ENCODE results near the gene KRT32. TPM values are rescaled to one million over a fixed set of nuclear protein-coding genes. Genes with fewer than 3 reads are reported as not detected.
A peak's percentile ranks its signal among the peaks of the same experiment; 100 is the strongest.

Gene KRT32
- total and polyA plus RNA-seq, 9 of the 15 experiments (the other 6 are each of a cell fraction or from before 2014, with no cell fraction given): not detected

DNA sequence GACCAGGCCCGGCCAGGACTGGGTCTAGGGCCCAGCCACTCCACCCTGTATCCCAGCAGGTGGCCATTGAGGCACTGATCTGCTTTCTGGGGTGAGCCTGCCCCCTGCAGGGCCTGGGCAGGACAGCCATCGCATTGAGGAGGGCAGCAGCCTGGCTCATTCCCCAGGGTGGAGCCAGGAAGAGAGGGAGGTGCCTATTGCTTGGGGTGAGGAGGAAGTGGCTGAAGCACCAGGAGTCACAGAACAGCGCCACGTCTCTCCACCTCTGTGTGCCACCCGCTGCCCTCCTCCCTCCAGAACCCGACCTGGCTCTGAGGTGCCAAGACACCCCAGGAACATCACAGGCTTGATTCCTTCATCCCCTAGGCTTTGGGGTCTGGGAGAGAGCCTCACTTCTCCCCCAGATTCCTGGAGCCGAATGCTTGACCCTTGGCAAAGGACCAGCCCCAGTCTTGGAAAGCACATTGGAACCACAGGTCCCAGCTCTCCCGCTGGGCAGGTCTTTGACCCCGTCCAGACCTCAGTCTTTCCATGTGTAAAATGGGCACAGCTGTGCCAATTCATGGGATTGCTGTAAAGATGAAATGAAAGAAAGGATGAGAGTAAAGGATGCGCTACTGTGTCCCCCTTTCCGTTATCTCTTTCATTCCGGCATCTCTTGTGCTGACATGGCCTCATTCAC, 29.8 kb upstream of the KRT32 start (continued):
- no peak for TF ChIP-seq PCBP2 (IDR thresholded peaks at IDR 0.05; ENCODE audit: low read depth, low read length, poor library complexity, severe bottlenecking)
- no peak; the same call in 1 of the 2 replicates for TF ChIP-seq POLR2A (conservative IDR thresholded peaks at IDR 0.05)
- no peak for TF ChIP-seq MXI1 (IDR thresholded peaks at IDR 0.05; ENCODE audit: low read depth, low read length)
- TF ChIP-seq, protein P1, sequence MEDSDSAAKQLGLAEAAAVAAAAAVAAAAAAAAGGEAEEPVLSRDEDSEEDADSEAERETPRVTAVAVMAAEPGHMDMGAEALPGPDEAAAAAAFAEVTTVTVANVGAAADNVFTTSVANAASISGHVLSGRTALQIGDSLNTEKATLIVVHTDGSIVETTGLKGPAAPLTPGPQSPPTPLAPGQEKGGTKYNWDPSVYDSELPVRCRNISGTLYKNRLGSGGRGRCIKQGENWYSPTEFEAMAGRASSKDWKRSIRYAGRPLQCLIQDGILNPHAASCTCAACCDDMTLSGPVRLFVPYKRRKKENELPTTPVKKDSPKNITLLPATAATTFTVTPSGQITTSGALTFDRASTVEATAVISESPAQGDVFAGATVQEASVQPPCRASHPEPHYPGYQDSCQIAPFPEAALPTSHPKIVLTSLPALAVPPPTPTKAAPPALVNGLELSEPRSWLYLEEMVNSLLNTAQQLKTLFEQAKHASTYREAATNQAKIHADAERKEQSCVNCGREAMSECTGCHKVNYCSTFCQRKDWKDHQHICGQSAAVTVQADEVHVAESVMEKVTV (CRISPR knock-in tag; IDR thresholded peaks at IDR 0.05): no peak
- peak; percentile 75 for TF ChIP-seq SMC3 (conservative IDR thresholded peaks at IDR 0.05; ENCODE audit: insufficient read depth, low read depth, low read length)
- no peak for TF ChIP-seq ZNF217 (CRISPR knock-in tag; IDR thresholded peaks at IDR 0.05)
- no peak for TF ChIP-seq BCL6 (CRISPR knock-in tag; IDR thresholded peaks at IDR 0.05)
- TF ChIP-seq ILK (tag; IDR thresholded peaks at IDR 0.05; ENCODE audit: borderline replicate concordance, low read depth): no peak
- TF ChIP-seq PTBP1 (IDR thresholded peaks at IDR 0.05; ENCODE audit: low read depth, low read length): peak; percentile 47; the same call in 1 of the 2 replicates
- TF ChIP-seq DDX20 (tag; IDR thresholded peaks at IDR 0.05; ENCODE audit: low read depth): no peak
- TF ChIP-seq, protein P2, sequence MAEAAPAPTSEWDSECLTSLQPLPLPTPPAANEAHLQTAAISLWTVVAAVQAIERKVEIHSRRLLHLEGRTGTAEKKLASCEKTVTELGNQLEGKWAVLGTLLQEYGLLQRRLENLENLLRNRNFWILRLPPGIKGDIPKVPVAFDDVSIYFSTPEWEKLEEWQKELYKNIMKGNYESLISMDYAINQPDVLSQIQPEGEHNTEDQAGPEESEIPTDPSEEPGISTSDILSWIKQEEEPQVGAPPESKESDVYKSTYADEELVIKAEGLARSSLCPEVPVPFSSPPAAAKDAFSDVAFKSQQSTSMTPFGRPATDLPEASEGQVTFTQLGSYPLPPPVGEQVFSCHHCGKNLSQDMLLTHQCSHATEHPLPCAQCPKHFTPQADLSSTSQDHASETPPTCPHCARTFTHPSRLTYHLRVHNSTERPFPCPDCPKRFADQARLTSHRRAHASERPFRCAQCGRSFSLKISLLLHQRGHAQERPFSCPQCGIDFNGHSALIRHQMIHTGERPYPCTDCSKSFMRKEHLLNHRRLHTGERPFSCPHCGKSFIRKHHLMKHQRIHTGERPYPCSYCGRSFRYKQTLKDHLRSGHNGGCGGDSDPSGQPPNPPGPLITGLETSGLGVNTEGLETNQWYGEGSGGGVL (CRISPR knock-in tag; IDR thresholded peaks at IDR 0.05): no peak
- no peak for TF ChIP-seq ZNF586 (CRISPR knock-in tag; conservative IDR thresholded peaks at IDR 0.05)
- TF ChIP-seq, protein P3, sequence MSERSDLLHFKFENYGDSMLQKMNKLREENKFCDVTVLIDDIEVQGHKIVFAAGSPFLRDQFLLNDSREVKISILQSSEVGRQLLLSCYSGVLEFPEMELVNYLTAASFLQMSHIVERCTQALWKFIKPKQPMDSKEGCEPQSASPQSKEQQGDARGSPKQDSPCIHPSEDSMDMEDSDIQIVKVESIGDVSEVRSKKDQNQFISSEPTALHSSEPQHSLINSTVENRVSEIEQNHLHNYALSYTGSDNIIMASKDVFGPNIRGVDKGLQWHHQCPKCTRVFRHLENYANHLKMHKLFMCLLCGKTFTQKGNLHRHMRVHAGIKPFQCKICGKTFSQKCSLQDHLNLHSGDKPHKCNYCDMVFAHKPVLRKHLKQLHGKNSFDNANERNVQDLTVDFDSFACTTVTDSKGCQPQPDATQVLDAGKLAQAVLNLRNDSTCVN (CRISPR knock-in tag; IDR thresholded peaks at IDR 0.05): no peak
- TF ChIP-seq POLR2AphosphoS2 (IDR thresholded peaks at IDR 0.05; ENCODE audit: low read length): no peak
- TF ChIP-seq RBM17 (IDR thresholded peaks at IDR 0.05; ENCODE audit: borderline replicate concordance, low read depth, low read length): no peak
- no peak for TF ChIP-seq ZKSCAN8 (CRISPR knock-in tag; IDR thresholded peaks at IDR 0.05)
- TF ChIP-seq, protein P4, sequence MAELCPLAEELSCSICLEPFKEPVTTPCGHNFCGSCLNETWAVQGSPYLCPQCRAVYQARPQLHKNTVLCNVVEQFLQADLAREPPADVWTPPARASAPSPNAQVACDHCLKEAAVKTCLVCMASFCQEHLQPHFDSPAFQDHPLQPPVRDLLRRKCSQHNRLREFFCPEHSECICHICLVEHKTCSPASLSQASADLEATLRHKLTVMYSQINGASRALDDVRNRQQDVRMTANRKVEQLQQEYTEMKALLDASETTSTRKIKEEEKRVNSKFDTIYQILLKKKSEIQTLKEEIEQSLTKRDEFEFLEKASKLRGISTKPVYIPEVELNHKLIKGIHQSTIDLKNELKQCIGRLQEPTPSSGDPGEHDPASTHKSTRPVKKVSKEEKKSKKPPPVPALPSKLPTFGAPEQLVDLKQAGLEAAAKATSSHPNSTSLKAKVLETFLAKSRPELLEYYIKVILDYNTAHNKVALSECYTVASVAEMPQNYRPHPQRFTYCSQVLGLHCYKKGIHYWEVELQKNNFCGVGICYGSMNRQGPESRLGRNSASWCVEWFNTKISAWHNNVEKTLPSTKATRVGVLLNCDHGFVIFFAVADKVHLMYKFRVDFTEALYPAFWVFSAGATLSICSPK (IDR thresholded peaks at IDR 0.05; ENCODE audit: borderline replicate concordance): no peak
- TF ChIP-seq STAT5B (CRISPR knock-in tag; IDR thresholded peaks at IDR 0.05): no peak
- no peak for TF ChIP-seq C11orf30 (IDR thresholded peaks at IDR 0.05; ENCODE audit: low read depth)
- TF ChIP-seq PHTF2 (CRISPR knock-in tag; IDR thresholded peaks at IDR 0.05): no peak
- no peak for TF ChIP-seq STAG1 (CRISPR knock-in tag; IDR thresholded peaks at IDR 0.05; ENCODE audit: borderline replicate concordance)
- no peak for TF ChIP-seq KHSRP (IDR thresholded peaks at IDR 0.05)
- TF ChIP-seq ZNF707 (CRISPR knock-in tag; conservative IDR thresholded peaks at IDR 0.05): no peak
- no peak for TF ChIP-seq ZFP36 (IDR thresholded peaks at IDR 0.05; ENCODE audit: low read depth, low read length, partially characterized antibody)
- TF ChIP-seq MCM3 (IDR thresholded peaks at IDR 0.05): no peak
